ENCODE measurements around the gene KLHL29. TPM values are rescaled to one million over a fixed set of nuclear protein-coding genes. Genes with fewer than 3 reads are reported as not detected.

The KLHL29 gene
- total and polyA plus RNA-seq, 2 experiments from 2014 or later, result 3.8 to 9.9 TPM

DNA sequence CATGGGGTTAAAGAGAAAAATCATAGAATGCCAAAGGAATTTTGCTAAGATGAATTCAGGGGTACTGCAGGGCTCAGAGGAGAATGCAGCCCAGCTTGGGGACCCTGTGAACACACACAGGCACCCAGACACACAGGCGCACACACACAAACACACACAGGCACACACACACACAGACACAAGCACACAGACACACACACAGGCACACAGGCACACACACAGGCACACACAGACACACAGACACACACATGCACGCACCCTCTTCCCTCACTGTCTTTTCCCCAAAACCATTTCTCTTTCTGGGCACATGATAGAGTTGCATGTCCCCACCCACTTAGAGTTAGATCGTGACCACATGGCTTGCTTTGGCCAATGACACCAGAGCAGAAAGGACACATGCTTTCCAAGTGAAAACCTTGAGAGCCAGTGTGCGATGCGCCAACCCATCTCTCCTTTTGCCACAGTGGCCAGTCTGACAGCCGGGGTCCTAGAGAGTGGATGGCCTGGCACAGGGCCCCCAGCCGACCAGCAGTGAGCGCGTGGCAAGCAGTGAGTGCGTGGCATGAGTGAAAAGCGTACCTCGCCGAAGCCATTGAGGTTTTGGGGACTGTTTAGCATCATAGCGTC, 163.3 kb downstream of the KLHL29 start:
- no peaks in the 10 kb centered on the region for H4K20me1 ChIP-seq (ENCODE audit: insufficient read depth, poor library complexity, severe bottlenecking)
- TF ChIP-seq, protein P1, sequence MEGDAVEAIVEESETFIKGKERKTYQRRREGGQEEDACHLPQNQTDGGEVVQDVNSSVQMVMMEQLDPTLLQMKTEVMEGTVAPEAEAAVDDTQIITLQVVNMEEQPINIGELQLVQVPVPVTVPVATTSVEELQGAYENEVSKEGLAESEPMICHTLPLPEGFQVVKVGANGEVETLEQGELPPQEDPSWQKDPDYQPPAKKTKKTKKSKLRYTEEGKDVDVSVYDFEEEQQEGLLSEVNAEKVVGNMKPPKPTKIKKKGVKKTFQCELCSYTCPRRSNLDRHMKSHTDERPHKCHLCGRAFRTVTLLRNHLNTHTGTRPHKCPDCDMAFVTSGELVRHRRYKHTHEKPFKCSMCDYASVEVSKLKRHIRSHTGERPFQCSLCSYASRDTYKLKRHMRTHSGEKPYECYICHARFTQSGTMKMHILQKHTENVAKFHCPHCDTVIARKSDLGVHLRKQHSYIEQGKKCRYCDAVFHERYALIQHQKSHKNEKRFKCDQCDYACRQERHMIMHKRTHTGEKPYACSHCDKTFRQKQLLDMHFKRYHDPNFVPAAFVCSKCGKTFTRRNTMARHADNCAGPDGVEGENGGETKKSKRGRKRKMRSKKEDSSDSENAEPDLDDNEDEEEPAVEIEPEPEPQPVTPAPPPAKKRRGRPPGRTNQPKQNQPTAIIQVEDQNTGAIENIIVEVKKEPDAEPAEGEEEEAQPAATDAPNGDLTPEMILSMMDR (IDR thresholded peaks at IDR 0.05; ENCODE audit: poor library complexity), result no peak
- TF ChIP-seq EZH2phosphoT487 (IDR thresholded peaks at IDR 0.05; ENCODE audit: low read depth, severe bottlenecking, unreplicated experiment) (no peak), EZH2 (IDR thresholded peaks at IDR 0.05; ENCODE audit: borderline replicate concordance) (no peak)
- H3K27me3 ChIP-seq, result peaks cover 5% of the 10 kb centered on the region
- H2AFZ ChIP-seq, result no peak overlapping the region
- no peak for DNase-seq (ENCODE audit: low spot score)
- H3K4me3 ChIP-seq, result no peak overlapping the region
- no peak overlapping the region for H3K4me2 ChIP-seq
- 96% methylated on average over 14 of the region's 14 CpGs for WGBS (ENCODE audit: low lambda C conversion rate, missing lambda C conversion rate)
- no peaks in the 10 kb centered on the region for H3K36me3 ChIP-seq (replicated peaks; ENCODE audit: insufficient read depth, low read depth)
- H3K4me1 ChIP-seq (ENCODE audit: insufficient read depth), result peaks cover 5% of the 10 kb centered on the region
- H3K9me2 ChIP-seq (replicated peaks; ENCODE audit: insufficient read depth), result no peaks in the 10 kb centered on the region
- H3K9me3 ChIP-seq (ENCODE audit: low read depth), result no peaks in the 10 kb centered on the region
- no peak overlapping the region for H3K27ac ChIP-seq
- no peaks in the 10 kb centered on the region for H3K79me2 ChIP-seq

DNA sequence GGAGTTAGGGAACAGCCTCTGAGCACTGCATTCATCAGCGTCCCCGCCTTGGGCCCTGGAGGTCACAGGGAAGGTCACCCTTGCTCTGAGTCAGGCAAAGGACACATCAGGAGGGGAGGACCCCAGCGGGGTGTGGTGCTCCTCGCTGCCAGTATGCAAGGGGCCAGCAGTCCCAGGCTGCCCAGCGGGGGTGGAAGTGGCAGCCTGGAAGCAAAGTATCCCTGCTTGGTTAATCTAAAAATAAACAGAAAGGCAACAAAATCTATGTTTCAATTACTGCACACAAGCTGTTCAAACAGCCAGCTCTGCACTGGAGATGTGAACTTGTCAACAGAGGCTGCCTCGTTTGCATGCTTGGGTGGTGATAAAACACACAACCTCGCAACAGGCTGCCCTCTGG, 164.1 kb downstream of the KLHL29 start:
- H3K27ac ChIP-seq, result no peak overlapping the region
- no peaks in the 10 kb centered on the region for H4K20me1 ChIP-seq (ENCODE audit: insufficient read depth, poor library complexity, severe bottlenecking)
- no peak for DNase-seq (ENCODE audit: low spot score)
- no peak overlapping the region for H3K4me3 ChIP-seq
- H3K4me2 ChIP-seq, result no peak overlapping the region
- H3K27me3 ChIP-seq, result peaks cover 5% of the 10 kb centered on the region
- TF ChIP-seq EZH2phosphoT487 (IDR thresholded peaks at IDR 0.05; ENCODE audit: low read depth, severe bottlenecking, unreplicated experiment) (no peak), EZH2 (IDR thresholded peaks at IDR 0.05; ENCODE audit: borderline replicate concordance) (no peak)
- TF ChIP-seq, protein P1 (IDR thresholded peaks at IDR 0.05; ENCODE audit: poor library complexity), result no peak
- H3K36me3 ChIP-seq (replicated peaks; ENCODE audit: insufficient read depth, low read depth), result no peaks in the 10 kb centered on the region
- peaks cover 5% of the 10 kb centered on the region for H3K4me1 ChIP-seq (ENCODE audit: insufficient read depth)
- H3K9me3 ChIP-seq (ENCODE audit: low read depth), result no peaks in the 10 kb centered on the region
- no peaks in the 10 kb centered on the region for H3K79me2 ChIP-seq
- H3K9me2 ChIP-seq (replicated peaks; ENCODE audit: insufficient read depth), result no peaks in the 10 kb centered on the region
- 58% methylated on average over 7 of the region's 7 CpGs for WGBS (ENCODE audit: low lambda C conversion rate, missing lambda C conversion rate)
- H2AFZ ChIP-seq, result no peak overlapping the region

DNA sequence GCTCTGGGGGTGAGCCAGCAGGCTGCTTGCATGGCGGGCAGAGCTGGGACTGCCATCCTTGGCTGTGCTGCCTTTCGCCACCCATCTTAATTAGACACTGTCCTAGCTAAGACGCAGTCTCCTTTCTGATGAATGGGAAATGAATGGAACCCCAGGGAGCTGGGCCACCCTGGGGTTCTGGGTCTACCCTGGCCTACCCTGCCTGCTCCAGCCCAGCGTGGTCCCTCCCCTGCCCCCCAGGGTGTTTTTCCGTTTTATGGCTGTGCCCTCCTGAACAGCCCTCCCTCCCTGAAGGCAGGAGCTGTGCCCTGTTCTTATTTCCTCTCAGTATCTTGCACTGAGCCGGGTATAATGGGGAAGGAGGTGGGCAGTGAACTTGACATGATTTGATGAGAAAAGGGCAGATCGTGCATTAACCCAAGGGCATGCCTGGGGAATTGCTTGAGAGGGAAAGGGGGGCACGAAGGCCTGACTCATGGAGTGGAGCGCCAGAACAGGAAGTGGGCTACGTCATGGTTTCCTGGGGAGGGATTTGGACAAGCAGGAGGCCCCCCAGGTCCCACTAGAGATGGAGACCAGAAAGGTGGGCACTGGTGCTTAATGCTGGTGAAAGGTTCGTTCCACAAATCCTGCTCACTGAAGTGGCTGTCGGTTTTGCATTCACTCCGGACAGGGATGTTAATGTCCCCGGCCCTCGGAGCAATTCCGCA, 165.0 kb downstream of the KLHL29 start:
- H3K27ac ChIP-seq, result no peak overlapping the region
- no peak for DNase-seq (ENCODE audit: low spot score)
- H3K4me2 ChIP-seq, result no peak overlapping the region
- no peaks in the 10 kb centered on the region for H3K9me3 ChIP-seq (ENCODE audit: low read depth)
- H3K79me2 ChIP-seq, result no peaks in the 10 kb centered on the region
- no peaks in the 10 kb centered on the region for H3K36me3 ChIP-seq (replicated peaks; ENCODE audit: insufficient read depth, low read depth)
- no peak overlapping the region for H2AFZ ChIP-seq
- no peaks in the 10 kb centered on the region for H4K20me1 ChIP-seq (ENCODE audit: insufficient read depth, poor library complexity, severe bottlenecking)
- H3K9me2 ChIP-seq (replicated peaks; ENCODE audit: insufficient read depth), result no peaks in the 10 kb centered on the region
- H3K27me3 ChIP-seq, result peaks cover 5% of the 10 kb centered on the region
- WGBS (ENCODE audit: low lambda C conversion rate, missing lambda C conversion rate), result 87% methylated on average over 16 of the region's 16 CpGs
- H3K4me3 ChIP-seq, result no peak overlapping the region
- H3K4me1 ChIP-seq (ENCODE audit: insufficient read depth), result peaks cover 4% of the 10 kb centered on the region
- no peak for TF ChIP-seq EZH2 (IDR thresholded peaks at IDR 0.05; ENCODE audit: borderline replicate concordance)
- TF ChIP-seq, protein P1 (IDR thresholded peaks at IDR 0.05; ENCODE audit: poor library complexity), result no peak
- no peak for TF ChIP-seq EZH2phosphoT487 (IDR thresholded peaks at IDR 0.05; ENCODE audit: low read depth, severe bottlenecking, unreplicated experiment)

All from hepatocyte (in vitro differentiated cells).